C4-2B (cell line): Measurements from ENCODE around the gene MAP2K3.
"Not testable (repeated sequence)": the region's sequence is repeated elsewhere in the genome, so short reads cannot be mapped to it uniquely, and the experiment has no call there.

ENCODE experiments used
- H3K27ac ChIP-seq: fragments of 450-650 bp; 2 replicates; pipeline ENCODE4 v1.5.1; 2017
- ZFX ChIP-seq: fragments of 450-650 bp; IDR thresholded peaks from 2 replicates; pipeline ENCODE4 v1.6.1; 2017
- TF ChIP-seq, protein P1 (sequence below): fragments of 450-650 bp; conservative IDR thresholded peaks from 2 replicates; pipeline ENCODE4 v1.5.1; 2017; ENCODE audit warnings: mild to moderate bottlenecking

Gene MAP2K3

DNA sequence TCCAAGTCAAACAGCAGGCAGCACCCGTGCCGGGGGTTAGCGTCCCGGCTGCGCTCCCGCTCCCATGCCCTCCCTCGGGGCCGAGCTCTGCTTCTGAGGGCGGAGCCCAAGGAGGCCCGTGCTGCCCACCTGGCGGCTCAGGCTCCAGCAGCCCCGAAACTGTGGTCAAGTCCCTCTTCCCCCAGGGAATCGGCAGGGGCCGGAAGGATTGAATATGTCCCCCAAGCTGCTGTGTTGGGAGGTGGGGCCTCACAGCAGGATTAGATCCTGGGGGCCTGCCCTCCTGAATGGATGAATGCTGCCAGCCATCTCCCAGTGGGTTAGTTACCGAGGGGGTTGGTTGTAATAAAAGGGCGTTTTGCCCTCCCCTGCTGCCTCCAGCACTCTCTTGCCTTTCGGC, 33.9 kb downstream of the MAP2K3 start:
- TF ChIP-seq, protein P1, sequence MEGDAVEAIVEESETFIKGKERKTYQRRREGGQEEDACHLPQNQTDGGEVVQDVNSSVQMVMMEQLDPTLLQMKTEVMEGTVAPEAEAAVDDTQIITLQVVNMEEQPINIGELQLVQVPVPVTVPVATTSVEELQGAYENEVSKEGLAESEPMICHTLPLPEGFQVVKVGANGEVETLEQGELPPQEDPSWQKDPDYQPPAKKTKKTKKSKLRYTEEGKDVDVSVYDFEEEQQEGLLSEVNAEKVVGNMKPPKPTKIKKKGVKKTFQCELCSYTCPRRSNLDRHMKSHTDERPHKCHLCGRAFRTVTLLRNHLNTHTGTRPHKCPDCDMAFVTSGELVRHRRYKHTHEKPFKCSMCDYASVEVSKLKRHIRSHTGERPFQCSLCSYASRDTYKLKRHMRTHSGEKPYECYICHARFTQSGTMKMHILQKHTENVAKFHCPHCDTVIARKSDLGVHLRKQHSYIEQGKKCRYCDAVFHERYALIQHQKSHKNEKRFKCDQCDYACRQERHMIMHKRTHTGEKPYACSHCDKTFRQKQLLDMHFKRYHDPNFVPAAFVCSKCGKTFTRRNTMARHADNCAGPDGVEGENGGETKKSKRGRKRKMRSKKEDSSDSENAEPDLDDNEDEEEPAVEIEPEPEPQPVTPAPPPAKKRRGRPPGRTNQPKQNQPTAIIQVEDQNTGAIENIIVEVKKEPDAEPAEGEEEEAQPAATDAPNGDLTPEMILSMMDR: no peak
- no peak for TF ChIP-seq ZFX
- H3K27ac ChIP-seq: no peak overlapping the region

DNA sequence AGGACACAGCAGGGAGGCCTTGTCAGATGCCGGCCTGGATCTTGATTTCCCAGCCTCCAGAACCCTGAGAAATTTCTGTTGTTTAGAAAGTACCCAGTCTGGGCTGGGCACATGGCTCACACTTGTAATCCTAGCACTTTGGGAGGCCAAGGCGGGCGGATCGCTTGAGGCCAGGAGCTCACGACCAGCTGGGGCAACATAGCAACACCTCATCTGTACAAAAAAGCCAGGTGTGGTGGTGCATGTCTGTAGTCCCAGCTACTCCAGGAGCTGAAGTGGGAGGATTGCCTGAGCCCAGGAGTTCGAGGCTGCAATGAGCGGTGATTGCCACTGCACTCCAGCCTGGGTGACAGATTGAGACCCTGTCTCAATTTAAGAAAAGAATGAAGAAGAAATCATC, 34.3 kb downstream of the MAP2K3 start:
- H3K27ac ChIP-seq: not testable (repeated sequence)

DNA sequence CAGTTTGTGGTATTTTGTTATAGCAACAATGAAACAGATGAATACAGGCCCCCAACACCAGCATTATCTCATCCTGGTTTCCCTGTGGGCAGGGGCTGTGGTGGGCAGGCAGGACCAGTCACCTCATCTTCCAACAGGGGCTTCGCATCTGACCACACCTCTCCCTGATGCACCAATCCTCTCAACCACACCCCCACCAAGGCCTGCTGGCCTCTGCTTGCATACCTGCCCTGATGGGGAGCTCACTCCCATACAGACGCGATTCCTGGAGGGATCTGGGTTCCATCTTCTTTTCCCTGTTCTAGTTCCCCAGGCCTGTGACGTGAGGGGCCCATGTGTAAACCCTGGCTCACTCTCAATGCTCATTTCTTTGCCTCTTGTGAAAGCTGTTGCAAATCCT, 34.7 kb downstream of the MAP2K3 start:
- not testable (repeated sequence) for H3K27ac ChIP-seq

DNA sequence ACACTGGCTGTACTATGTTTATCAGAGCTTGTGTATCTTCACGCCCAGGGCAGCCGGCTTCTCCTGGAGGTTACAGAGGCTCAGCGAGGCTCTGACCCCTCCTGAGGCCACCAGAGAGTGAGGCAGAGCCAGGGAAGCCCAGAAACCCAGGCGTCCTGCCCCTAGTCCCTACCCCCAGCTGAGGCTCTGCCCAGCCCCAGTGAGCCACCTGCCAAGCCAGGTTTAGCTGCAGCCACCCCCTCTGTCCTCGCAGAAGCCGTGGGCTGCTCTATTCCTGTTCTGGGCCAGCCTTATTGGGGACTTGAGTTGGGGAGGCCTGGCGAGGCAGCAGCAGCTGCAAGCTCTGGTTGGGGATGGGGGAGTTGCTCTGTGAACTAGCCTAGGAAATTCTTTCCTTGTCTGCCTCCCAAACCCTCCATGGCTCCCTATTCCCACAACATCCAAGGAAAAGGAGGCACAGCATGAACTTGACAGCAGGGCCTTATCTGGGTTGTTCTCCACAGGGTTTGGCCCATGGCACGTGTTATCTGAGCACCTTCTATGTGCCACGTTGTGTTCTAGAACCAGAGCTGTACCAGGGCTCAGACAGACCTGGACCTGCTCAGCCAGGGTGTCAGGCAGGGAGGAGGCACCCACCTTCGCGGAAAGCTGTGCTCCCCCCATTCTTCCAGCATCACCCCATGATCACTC, 35.3 kb downstream of the MAP2K3 start:
- H3K27ac ChIP-seq: not testable (repeated sequence)

DNA sequence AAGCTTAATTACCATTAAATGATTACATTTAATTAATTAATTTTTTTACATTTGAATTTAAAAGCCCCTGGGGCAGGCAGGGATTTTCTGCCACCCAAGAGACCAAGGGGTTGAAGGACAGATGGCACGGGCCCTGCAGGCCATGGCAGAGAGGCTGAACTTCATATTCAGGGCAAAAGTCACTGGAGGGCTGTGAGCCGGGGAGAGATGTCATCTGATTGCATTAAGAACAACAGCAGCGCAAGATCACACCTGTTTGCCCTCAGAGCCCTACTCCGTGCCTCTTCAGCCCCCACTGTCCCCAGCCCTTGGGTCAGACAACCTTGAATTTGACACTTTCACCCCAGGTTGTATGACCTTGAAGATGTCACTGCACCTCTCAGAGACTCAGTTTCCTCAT, 35.9 kb downstream of the MAP2K3 start:
- H3K27ac ChIP-seq: not testable (repeated sequence)

DNA sequence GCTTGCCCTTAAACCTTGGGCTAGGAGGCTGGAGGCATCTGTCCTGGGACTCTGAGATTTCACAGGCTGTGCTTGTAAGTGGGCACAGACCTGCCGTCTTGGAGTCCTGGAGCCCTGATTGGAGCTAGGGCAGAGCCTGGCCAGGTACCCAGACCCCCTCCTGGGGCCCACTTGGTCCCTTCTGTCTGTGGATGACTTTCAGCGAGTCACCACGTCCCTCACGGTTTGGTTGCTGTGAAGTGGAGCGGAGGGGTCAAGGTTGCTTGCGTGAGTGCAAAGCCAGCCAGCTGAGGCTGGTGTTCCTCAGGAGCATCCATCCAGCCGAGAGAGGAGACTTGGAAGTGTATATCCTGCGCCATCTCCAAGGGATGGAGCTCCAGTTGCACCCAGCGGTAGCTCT, 36.5 kb downstream of the MAP2K3 start:
- not testable (repeated sequence) for H3K27ac ChIP-seq

DNA sequence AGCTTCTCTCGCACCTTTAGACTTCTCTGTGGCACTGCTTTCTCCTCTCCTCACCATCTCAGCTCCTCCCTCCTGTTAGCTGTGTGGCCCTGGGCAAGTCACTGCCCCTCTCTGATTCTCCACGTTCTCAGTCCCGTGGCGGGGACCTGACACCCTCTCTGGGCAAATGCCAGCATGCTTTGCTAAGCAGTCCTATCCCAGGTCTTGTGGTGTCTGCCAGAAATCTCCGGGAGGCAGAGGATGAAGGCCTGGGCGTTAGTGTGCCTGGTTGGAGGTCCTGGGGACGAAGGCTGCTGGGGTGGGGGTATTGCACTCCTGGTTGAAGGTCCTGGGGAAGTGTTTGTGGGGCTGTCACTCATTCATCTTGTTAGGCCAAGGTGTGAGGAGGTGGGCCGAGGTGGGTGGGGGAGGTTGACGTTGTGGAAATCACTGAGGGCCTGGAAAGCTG, 37.3 kb downstream of the MAP2K3 start:
- not testable (repeated sequence) for H3K27ac ChIP-seq

DNA sequence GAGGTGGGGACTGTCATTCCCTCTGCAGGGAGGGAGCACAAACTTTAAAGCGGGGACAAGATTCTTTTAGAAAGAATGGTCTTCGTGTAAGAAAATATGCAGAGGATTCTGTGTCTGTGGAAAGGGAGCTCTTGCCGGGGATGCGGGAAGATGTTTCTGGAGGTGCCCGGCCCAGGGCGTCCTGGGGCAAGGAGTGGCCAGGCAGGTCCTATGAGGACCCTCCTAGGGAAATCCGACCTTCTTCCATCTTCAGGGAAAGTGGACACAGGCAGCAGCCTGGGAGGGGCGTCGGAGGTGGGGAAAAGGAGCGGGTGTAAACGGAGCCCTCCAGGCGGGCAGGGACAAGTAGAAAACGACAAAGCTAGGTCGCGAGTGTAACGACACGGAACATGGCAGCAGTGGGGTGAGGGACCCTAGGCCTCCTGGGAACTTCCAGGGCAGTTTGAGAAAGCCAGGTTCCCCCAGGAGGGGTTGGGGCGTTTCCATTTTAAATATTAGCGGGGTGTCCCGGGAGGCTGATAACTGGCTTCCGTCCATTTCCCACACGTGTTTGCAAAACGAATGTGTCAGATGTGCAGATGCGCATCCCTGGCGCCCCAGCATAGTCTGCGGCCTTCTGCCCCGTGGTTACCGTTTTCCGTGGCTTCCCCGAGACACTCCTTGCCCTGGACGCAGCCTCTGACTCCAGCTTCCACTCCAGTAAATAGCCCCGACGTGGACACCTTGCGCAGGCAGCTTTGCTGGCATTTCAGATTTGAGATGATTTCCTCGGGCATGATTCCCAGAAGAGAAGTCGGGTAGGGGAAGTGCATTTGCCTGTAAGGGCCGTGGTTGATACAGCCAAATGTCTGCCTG, 39.0 kb downstream of the MAP2K3 start:
- H3K27ac ChIP-seq: not testable (repeated sequence)

DNA sequence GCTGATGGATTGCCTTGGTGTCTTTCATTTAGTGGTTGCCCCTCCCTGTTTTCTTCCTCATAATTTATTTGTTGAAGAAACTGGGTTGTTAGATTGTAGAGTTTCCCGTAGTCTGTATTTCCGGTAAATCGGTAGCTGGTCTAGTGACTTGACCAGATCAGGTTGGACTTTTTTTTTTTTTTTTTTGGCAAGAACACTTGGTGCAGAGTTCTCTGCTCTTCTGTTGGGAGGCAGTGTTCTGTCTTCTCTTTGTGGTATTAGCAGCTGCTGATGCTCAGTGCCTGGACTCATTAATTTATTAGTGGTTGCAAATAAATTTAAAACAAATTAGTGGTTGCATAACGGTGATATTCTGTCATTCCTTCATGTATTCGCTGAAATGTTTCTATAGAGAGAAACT, 40.2 kb downstream of the MAP2K3 start:
- not testable (repeated sequence) for H3K27ac ChIP-seq

DNA sequence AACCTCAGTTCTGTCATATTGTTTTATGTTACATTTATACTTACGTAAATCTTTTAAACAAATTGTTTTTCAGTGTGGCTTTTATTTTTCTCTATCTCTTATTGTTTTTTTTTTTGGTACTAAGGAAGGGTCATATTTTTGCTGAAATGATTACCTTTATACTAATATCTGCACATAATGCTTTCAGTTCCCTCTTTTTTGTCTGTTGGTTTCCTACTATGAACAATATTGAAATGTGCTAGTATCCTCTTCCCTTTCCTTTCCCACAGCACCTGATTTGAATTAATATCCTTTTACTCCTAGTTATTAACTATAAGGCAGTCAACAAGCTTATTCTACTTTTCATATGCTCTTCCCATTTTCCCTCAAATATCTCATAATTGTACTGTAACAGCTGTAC, 43.4 kb downstream of the MAP2K3 start:
- not testable (repeated sequence) for H3K27ac ChIP-seq

DNA sequence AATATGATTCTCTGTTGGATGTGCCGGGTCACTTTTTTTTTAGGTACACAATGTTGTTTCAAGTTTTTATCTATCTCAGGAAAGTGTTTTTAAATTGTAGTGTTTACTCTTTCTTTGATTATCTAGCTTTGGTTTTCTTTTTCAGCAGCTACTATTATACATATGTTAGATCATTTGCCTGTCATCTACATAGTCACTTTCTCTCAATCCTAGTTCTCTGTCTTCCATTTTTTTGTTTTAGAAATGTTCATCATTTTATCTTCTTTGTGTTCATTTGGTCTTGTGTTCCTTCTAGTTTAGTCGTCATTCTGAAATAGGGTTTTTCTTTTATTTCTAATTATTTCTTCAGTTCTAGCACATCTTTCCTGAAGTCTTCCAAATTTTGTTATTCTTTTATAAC, 44.3 kb downstream of the MAP2K3 start:
- not testable (repeated sequence) for H3K27ac ChIP-seq

DNA sequence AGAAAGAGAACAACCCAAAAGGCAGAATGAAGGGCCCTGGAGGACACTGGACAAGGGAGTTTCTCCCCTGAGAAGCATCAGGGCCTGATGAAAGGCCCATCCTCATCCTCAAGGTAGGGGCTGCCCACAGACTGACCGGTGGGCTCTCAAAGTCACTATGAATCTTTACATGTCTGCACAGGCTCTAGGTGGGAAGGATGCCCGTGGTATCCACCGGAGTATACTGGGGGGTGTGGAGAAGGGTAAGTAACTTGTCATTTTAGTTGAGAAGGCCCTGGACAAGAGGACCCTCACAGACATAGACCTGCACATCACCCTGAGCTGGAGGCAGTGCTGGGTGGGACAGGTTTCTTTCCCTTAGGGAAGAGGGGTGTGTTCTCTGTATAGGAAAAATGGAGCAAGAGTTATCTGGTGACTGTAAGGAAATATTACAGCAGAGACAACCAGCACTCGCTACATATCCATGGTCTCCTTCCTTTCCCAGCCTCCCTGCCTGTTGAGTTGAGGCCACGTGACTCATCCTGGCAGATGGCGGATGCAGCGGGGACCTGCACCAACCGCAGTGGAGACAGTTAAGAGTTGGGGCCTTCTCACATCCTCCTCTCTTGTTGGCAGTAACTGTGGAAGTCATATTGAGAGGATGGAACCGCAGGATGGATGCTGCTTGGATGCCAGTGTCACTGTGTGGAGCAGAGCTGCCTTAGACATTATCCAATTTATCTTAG, 46.1 kb downstream of the MAP2K3 start:
- H3K27ac ChIP-seq: no peak overlapping the region
- TF ChIP-seq ZFX: no peak
- TF ChIP-seq, protein P1: no peak

DNA sequence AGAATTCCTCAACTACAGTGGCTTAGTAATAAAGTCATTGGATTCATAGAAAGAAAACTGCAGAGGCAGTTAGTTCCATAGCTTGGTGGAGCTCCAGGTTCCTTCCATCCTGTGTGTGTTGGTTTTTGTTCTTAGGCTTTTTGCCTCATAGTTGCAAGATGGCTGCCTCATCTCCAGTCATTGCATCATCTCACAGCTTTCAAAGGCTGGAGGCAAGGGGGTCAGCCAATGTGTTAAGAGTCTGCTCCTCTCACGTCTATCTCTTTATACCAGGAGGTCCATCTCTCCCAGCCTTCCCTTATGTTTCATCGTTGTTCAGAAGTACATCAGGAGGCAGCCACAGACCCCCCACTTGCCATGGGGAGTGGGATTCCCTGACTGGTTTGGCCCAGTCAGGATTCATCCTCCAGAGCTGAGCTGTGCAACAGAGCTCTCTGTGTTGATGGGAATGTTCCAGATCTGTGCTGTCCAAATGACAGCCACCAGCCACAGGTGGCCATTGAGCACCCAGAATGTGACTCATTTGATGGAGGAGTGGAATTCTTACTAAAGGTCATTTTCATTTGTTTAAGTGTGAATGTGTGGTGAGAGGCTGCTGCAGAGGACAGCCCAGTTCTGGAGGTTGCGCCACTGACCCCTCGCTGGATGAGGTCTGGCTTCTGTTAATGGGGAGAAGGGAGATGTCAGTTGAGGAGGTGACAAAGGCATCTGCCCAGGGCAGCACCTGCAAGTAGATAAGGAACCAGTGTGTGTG, 52.2 kb downstream of the MAP2K3 start:
- not testable (repeated sequence) for H3K27ac ChIP-seq

DNA sequence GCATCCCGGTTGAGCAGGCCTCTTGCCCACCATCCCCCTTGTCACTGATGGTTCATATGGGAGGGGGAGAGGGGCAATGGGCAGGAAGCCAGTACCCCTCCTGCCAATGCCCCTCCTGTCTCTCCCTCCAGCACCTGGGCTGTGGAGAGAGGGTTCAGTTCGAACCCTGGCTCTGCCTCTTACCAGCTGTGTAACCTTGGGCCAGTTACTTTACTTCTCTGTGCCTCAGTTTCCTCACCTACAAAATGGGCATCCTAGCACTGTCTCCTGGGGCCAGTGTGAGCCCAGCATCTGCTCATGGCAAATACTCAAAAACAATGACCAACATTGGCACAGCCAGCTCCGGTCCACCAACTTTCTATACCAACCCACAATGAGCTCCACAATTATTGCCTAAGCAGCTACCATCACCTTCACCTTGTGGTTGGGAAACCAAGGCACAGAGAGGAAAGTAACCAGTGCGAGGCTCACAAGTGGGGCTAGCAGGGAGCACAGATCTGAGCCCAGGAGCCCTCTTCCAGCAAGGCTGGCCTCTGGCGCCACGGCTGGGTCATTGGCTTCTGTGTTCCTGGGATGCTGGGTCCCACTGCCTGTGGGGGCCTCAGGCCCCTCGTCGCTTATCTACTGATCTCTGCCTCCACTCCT, 53.6 kb downstream of the MAP2K3 start:
- not testable (repeated sequence) for H3K27ac ChIP-seq
